GM12865 (cell line): ENCODE measurements around the gene IL13.

Experiments used
- DNase-seq: peaks from one replicate; pipeline ENCODE4 v3.0.0; 2010; ENCODE audit warnings: low read depth
- H3K4me3 ChIP-seq: 2 replicates; pipeline ENCODE4 v1.5.1; 2011; ENCODE audit warnings: mild to moderate bottlenecking, low read depth, low read length, control low read depth
- TF ChIP-seq, protein P1 (sequence below): IDR thresholded peaks from 2 replicates; pipeline ENCODE4 v1.5.1; 2011; ENCODE audit warnings: low read length, control low read depth, low read depth, inconsistent platforms; ENCODE audit not compliant: insufficient read depth; ENCODE audit errors: missing control alignments

The IL13 gene

DNA sequence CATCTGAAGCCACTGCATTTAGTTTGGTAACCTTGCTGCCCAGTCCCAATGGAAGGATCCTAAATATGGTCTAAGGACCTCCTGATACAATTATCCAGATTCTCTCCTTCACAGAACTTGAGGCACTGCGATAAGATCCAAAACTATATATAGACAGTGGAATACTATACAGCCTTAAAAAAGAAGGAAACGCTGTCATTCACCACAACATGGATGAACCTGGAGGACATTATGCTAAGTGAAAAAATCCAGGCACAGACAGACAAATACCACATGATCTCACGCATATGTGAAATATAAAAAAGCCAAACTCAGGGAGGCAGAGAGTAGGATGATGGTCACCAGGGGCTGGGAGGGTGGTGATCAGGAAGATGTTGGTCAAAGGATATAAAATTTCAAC is 13.0 kb downstream of the IL13 start:
- no peak for DNase-seq
- TF ChIP-seq, protein P1, sequence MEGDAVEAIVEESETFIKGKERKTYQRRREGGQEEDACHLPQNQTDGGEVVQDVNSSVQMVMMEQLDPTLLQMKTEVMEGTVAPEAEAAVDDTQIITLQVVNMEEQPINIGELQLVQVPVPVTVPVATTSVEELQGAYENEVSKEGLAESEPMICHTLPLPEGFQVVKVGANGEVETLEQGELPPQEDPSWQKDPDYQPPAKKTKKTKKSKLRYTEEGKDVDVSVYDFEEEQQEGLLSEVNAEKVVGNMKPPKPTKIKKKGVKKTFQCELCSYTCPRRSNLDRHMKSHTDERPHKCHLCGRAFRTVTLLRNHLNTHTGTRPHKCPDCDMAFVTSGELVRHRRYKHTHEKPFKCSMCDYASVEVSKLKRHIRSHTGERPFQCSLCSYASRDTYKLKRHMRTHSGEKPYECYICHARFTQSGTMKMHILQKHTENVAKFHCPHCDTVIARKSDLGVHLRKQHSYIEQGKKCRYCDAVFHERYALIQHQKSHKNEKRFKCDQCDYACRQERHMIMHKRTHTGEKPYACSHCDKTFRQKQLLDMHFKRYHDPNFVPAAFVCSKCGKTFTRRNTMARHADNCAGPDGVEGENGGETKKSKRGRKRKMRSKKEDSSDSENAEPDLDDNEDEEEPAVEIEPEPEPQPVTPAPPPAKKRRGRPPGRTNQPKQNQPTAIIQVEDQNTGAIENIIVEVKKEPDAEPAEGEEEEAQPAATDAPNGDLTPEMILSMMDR = no peak
- no peak overlapping the region for H3K4me3 ChIP-seq

DNA sequence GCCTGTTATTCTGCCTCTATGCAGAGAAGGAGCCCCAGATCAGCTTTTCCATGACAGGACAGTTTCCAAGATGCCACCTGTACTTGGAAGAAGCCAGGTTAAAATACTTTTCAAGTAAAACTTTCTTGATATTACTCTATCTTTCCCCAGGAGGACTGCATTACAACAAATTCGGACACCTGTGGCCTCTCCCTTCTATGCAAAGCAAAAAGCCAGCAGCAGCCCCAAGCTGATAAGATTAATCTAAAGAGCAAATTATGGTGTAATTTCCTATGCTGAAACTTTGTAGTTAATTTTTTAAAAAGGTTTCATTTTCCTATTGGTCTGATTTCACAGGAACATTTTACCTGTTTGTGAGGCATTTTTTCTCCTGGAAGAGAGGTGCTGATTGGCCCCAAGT is 15.5 kb downstream of the IL13 start:
- TF ChIP-seq, protein P1 = no peak

DNA sequence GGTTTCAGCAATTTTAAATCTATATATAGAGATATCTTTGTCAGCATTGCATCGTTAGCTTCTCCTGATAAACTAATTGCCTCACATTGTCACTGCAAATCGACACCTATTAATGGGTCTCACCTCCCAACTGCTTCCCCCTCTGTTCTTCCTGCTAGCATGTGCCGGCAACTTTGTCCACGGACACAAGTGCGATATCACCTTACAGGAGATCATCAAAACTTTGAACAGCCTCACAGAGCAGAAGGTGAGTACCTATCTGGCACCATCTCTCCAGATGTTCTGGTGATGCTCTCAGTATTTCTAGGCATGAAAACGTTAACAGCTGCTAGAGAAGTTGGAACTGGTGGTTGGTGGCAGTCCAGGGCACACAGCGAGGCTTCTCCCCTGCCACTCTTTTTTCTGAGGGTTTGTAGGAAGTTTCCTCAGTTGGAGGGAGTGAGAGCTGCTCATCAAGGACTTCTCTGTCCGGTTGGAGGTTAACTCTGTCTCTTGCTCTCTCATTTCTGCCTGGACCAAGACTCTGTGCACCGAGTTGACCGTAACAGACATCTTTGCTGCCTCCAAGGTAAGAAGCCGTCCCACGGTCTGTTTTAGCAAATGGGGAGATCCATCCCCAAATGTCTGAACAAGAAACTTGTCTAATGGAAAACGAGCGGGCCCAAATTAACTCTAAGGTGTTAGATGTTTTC is 16.1 kb downstream of the IL13 start, which contains the start of gene IL4:
Gene IL4, plus strand, starts transcription at position 51 of the 692 bp plus-strand sequence. Its CDS starts 62 bp downstream, at position 113.
- TF ChIP-seq, protein P1 = no peak
- H3K4me3 ChIP-seq = peak within 1 kb of the TSS; percentile 52
- DNase-seq = no peak

More for the DNA sequence above, 15.5 kb downstream of the IL13 start:
- H3K4me3 ChIP-seq = no peak overlapping the region
- no peak for DNase-seq

DNA sequence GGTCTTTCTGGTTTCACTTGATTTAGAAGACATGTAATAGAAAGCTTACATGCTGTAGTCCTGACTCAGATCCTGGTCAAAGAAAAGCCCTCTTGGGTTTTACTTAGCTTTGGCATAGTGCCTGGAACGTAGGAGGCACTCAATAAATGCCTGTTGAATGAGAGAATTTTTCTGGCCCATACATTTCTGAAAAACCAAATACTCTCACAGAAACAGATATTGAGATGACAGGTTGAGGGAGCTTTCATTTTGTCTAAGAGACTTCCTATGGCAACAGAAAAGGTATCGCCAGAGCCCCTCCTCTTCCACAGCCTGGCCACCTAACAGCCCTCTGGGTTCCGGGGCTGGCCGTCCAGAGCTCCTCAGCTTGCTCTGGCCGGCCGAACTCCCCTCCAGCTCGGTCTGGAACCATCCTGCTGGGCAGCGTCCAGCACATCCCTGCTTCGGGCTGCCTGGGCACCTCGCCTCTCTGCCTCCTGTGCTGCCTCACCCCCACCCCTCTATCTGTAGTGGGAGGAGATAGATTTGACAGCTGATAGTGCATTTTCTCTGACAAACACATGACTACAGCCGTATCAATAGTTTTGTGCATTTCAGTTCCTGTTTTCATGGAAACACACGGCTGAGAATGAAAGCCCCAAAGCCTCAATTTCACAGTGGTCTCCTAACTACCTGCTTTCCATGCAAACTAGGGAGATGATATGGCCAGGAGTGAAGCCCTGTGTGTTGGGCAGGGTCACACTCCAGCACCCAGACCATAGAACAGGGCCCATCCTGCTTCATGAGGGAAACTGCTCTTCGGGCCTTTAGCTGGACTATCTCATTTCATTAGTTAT is 16.9 kb downstream of the IL13 start:
- TF ChIP-seq, protein P1 = no peak
- H3K4me3 ChIP-seq = peak overlapping the region; percentile 52
- DNase-seq = peak; percentile 88

DNA sequence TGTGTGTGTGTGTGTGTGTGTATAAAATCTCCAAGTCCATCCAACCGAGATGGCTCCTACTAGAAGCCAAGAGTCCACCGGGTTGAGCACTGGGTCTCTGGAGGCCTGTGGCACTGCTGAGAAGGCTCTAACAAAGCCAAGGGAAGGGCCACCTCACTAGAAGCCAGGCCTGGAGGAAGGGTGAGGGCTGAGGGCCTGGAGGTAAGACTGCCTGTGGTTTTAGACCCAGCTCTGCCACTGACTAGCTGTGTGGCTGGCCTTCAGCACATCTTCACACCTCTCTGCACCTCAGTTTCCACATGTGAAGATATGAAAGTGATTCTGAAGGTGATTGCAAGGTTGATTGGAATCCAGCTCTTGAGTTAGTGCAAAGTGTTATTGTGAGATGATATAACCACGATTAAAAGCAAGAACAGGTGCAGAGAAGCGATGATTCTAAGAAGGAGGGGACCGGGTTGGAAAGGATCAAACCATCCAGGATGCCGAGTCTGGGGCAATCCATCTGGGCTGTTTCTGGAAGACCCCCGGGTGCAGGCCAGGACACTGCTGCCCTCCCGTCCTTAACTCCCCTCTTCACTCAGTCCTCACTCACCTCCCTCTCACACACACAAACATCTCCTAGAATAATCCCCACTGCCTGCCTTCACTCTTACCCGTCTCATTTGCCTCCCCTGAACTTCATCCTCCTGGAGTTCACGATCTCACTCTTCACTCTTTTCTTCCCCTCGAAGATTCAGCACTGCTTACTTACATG is 18.1 kb downstream of the IL13 start:
- H3K4me3 ChIP-seq = no peak overlapping the region
- TF ChIP-seq, protein P1 = no peak
- no peak for DNase-seq

DNA sequence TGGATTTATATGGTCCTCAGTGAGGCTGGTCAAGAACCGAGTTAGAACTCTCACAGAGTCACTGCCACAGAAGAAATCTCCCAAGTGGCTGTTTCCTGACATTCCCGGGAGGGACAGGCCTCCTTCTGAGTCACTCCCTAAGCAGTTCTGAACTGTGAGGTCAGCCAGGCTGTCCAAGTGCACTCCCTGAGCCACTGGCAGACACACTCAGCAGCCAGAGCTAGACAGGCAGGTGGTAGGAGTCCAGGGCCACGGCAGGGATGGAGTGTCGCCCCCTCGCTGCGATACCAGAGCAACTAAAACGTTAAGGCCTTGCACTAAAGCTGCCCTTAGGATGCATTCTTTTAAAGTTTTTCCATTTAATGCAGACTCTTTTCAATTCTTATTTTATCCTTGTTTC is 19.2 kb downstream of the IL13 start:
- DNase-seq = no peak

More for the DNA sequence above, 19.2 kb downstream of the IL13 start:
- no peak overlapping the region for H3K4me3 ChIP-seq
- TF ChIP-seq, protein P1 = no peak
